GM19328 (cell line): ENCODE data around the gene PPP2R5C.
A peak's percentile ranks its signal among the peaks of the same experiment; 100 is the strongest.
"Not testable (repeated sequence)": the region's sequence is repeated elsewhere in the genome, so short reads cannot be mapped to it uniquely, and the experiment has no call there.

ENCODE experiments used
- ATAC-seq: cut with Tn5 transposase; IDR thresholded peaks from one replicate; pipeline ENCODE4 v1.9.1; 2021; ENCODE audit warnings: mild to moderate bottlenecking, moderate library complexity; ENCODE audit not compliant: unreplicated experiment

Gene PPP2R5C

GRCh38 chr14:101749756-101750155 lies 11.8 kb upstream of the PPP2R5C start:
- not testable (repeated sequence) for ATAC-seq

DNA sequence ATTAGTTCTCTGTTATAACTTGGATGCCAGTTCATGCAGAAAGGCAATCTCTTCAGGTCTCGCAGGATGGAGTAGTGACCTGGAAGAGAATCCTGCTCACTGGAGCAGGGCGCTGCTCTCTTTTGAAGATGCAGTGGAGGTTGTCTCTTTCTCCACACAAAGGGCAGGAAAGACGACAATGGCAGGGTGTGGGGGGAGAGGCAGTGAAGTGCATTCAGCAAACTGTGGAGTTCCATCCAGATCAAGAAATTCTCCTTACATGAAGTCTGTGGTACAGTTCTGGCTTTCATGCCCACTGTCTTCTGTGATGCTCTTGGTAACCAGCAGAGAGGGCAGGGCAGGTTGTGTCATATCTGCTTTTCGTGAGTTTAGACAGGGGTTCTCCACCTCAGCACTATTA lies 6.6 kb upstream of the PPP2R5C start:
- ATAC-seq, result no peak

DNA sequence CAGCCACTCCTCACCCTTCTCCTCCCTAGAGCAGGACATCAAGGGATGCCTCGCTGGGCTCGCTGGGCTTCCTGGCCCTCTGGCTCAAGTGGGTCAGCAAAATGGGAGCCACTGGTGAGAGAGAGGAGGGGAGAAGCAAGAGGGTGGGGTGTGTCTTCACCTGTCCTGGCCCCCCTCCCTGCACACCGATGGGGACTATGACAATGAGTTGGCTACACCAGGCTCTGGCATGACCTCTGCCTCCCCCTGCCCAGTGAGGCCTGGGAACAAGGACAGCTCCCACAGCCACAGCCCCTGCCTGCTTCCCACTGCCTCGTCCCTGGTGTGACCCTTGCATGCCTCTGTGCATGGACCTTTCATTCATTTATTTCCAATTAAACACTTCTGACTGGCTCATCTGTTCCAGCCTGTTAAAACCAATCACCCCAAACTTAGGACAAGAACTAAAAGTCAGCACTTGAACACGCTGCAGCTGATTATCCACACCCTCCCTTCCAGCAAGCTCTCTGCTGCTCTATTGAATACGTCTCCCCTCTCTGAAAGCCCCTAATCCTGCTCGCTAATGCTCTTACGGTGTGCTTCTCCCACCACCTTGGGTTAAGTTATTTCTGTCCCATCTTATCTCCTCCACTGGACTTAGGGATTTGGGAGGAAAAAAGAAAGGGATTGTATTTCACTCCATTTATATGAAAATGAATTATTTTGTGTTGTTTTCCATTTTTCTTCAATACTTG lies 5.8 kb upstream of the PPP2R5C start:
- ATAC-seq, result no peak

DNA sequence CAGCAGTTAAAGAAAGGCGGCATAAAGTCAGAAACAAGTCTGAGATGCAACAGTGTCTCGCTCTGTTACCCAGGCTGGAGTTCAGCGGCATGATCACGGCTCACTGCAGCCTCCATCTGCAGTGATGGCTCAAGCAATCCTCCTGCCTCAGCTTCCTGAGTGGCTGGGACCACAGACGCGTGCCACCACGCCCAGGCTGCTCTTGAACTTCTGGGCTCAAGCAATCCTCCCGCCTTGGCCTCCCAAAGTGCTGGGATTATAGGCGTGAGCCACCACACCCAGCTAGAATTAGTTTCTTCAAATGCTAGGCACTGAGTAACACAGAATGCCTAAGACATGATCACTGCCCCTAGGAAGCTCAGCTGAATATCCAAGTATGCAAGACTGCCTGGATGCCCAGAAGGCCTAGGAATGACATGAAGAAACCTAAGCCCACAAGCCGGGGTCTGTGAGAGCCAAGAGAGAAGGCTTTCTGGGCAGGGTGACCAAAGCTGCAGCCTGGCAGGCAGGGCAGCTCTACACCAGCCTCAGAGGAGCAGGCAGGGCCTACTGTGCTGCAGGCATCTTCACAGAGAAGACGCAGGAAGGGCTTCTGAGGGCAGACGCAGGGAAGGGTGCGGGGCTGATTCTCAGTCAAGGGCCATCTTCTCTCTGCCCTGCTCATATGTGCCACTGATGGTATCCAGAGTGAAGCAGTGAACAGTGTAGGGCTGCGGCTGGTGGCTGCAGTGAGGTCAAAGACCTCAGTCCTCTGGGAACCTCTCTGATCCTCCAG lies 4.3 kb upstream of the PPP2R5C start:
- no peak for ATAC-seq

DNA sequence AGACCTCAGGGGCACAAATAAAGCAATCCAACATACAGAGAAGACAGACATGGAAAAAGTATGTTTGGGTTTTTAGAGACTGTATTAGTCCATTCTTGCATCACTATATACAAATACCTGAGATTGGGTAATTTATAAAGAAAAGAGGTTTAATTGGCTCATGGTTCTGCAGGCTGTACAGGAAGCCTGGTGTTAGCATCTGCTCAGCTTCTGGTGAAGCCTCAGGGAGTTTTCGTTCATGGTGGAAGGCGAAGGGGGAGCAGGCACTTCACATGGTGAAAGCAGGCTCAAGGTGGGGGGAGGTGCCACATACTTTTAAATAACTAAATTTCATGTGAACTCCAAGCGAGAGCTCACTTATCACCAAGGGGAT lies 3.7 kb upstream of the PPP2R5C start:
- no peak for ATAC-seq

DNA sequence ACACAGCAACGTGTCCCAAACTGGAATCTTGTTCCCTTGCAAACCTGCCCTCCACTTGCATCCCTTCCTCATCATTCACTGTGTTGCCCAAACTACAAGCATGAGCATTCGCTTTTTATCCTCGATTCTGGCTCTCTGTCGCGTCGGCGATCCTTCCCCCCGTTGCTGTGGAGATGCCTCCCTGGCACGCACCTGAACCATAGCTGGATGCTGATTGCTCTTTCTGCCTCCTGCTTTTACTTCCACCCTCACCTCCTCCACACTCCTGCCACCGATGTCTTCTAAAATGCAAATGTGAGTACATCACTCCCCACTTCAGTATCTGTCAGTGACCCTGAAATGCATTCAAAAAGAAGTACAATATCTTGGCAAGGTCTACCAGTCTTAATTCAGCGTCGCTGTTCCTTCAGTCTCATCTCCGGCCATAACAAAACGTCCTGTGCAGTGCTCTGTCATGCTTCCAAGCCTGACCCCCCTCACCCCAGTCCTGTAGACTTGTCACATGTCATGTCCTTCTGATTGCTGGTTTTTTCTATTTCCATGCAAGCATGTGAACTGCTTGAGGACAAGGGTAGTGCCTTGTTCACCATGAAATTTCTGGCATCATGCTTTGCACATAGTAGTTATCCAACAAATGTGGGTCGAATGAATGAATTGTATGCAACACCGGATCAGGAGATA lies 2.5 kb upstream of the PPP2R5C start:
- no peak for ATAC-seq

DNA sequence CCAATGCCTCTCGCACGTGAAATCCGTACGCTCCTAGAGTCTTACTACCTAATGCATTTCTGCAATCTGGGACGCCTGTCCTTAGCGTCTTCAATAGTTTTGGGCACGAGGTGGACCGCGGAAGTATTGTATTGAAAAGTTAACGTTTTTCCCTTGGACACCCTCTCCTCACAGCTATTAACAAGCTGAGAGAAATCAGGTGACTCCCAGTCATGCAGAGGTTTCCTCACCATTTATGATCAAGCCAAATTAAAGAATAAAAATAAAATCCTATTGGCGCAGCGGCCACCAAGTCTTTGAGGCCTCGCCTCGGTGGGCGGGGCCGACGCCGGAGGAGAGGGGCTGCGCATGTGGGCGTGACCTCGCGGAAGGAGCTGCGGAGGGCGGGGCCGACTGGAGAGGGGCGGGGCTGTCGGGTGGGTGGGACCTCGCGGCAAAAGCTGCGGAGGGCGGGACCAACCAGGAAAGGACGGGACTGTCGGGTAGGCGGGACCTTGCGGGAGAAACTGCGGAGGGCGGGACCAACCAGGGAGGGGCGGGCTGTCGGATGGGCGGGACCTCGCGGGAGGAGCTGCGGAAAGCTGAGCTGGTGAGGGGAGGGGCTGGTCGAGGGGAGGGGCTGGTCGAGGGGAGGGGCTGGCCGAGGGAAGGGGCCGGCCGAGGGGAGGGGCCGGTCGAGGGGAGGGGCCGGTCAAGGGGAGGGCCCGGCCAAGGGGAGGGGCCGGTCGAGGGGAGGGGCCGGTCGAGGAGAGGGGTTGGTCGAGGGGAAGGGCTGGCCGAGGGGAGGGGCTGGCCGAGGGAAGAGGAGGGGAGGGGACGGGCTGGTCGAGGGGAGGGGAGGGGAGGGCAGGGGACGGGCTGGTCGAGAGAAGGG lies 1.1 kb upstream of the PPP2R5C start:
- ATAC-seq, result peak; percentile 61

GRCh38 chr14:101761881-101762529 lies 496 bp downstream of the PPP2R5C start:
- ATAC-seq, result peak; percentile 14

DNA sequence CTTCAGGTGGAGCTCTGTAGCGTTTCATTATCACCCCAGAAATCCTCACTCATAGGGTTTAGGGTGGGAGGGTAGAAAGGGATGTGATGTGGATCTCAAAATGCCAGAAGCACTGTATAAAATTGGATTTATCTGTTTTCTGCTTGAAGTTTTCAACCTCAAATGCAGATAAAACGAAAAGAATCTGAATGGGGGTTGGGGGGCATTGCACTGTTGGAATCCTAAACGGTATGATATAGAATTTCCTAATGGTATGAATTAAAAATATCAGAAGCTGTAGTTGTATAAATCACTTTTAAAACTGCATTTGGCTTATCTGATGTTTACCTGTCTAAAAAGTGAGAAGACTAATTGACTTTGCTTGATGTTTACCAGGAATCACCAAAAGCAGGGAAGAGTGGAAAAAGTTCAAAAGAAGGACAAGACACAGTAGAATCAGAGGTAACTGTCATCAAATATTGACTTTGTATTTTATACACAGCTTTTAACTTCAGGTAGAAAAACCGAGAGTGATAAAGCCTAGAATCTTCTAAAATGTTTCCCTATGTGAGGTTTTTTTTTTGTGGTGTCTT lies 1.1 kb downstream of the PPP2R5C start:
- no peak for ATAC-seq

DNA sequence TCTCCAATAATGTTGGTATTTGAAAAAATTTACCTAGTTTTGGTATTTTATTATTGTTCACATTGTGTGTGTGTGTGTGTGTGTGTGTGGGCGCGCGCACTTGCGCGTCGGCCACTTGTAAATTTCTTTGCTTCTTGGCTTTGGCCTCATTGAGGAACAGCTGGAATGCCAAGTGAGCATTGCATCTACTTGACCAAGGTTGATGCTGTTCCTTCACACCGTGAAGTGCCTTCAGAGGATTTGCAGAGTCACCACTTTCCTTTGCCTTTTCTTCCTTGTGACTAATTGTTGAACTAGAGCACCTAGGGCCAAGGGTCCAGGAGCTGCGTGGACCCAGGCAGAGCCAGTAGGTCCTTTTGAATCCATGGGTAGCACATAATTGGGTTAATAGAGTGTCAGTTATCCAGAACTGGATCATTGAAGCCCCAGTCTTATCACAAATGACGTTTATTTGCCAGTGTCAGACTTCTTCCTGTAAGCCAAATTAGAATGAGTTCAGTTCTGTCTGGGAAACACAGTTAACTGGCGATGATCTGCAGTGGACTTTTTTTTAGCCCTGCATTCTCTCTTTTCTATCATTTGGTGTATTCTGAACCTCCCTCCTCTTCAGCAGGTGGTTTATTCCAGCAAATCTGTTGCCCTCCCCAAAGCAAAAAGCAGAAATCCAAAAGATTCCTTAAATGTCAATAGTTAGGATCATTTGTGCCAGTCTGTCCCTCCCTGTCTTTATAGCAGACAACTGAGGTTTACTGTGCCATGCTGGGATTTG lies 2.6 kb downstream of the PPP2R5C start:
- no peak for ATAC-seq

DNA sequence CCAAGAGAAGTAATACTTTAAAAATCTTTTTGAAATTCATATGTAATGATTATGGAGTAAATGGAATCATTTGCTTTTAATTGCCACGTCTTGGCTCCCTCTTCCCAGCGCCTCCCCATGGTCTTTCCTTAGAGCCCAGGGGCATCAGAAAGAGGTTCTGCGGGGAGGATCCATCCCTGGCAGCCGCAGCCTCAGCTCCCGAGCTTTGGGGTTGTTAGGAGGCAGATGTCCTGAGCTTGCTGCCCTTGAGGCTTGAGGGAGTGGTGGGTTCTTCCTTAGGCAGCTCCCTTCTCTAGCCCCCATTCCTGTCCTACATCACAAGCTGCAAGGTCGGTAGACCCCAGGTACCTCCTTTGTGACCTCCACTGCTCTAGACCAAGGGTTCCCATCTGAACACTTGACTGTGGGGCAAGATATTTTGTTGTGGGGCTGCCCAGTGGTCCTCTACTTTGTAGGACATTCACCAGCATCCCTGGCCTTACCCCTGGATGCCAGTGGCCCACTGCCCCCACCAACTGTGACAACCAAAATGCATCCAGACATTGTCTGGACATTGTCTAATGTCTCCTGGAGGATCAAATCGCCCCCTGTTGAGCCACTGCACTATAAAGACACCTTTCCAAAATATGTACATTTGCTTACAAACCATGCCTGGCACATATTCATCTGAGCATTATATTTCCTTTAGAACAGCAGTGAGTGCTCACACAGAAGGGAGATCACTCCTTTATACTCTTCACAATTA lies 6.3 kb downstream of the PPP2R5C start:
- no peak for ATAC-seq

DNA sequence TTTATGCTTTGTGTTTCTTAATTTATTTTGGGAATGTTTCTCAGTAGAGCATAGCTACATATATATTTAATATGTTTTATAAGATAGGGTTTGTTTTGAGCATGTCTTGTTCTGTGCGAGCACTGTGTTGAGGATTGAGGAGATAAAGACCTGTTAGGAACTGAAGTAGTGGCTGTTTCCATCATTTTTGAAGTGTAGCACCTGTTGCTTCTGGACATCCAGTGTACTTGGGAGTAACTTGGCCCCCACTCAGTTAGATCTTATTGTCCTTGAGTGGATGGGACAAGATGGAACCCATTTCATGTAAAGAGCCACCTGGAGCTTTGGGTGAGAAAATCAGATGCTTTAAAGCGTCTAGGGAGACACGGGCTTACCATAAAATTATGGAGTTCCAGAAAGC lies 8.7 kb downstream of the PPP2R5C start:
- ATAC-seq, result no peak

DNA sequence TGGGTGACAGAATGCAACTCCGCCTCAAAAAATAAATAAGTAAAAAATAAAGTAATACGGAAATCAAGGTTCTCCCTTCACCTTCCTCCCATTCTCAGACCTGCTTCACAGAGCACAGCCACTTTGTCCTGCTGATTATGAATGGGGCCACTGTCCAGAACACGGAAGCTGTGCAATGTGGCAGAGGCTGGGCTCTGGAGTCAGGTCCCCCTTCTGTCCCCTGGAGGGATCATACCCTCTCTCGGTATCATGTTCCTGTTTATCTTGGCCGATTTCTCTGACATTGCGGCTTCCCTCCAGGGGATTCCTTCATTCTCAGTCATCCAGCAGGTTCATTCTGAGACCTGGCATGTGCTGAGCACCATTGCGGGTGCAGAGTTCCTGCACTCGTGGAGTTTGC lies 11.3 kb downstream of the PPP2R5C start:
- no peak for ATAC-seq

DNA sequence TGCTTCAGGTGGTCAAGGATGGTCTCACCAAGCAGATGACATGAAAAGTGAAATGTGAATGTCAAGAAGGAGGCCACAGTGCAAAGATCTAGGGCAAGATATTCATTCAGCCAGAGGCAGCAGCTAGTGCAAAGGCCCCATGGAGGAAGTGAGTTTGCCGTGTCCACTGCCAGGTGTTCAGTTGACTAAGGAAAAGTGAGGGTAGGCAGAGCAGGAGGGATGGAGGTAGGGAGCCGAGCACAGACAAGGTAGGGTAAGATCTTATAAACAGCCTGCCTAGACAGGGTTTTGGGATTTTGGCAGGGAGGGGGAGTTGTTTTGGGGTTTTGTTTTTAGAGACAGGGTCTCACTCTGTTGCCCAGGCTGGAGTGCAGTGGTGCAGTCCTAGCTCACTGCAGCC lies 11.9 kb downstream of the PPP2R5C start:
- no peak for ATAC-seq

- ATAC-seq, result no peak
Observed at GRCh38 chr14:101774006-101774795, 12.7 kb downstream of the PPP2R5C start.

- ATAC-seq, result no peak
Observed at GRCh38 chr14:101774814-101775213, 13.3 kb downstream of the PPP2R5C start.

- ATAC-seq, result no peak
Observed at GRCh38 chr14:101775826-101776225, 14.3 kb downstream of the PPP2R5C start.

DNA sequence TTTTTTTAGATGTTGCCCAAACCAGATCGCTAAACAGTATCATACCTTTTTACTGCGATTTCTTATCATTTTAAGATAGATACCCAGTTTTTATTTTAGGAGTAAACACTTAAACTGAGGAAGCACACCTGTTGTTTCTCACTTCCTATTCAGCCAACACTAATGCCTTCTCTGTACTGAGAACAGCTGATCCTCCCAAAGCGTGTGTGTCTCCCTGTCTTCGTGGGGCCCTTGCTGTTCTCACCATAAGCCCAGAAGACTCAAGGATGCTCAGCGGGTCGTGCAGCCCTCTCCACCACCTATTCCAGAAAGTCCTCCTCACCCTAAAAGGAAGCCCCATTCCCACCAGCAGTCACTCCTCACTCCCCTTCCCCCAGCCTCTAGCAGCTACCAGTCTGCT lies 14.8 kb downstream of the PPP2R5C start:
- no peak for ATAC-seq
